Endothelial cell of umbilical vein (primary cell): ENCODE data around the gene INPP5F. TPM values are rescaled to one million over a fixed set of nuclear protein-coding genes. Genes with fewer than 3 reads are reported as not detected.

Experiments
- BruUV-seq: library from RNA; stranded (reverse); fragments of 400-500 nt; replicated peaks from 2 replicates; lab custom pipeline; 2021; lab: Mats Ljungman, UMichigan
- CTCF ChIA-PET: fragments of 300-600, 350-600 bp; sonication (Branson Sonifier 250); formaldehyde crosslinking; loops from one replicate; lab custom pipeline; 2021; ENCODE audit warnings: antibody characterized with exemption, inconsistent platforms; lab: Charles Lee
- POLR2A ChIA-PET: fragments of 300-600, 350-600 bp; sonication (Branson Sonifier 250); formaldehyde crosslinking; loops from one replicate; lab custom pipeline; 2021; ENCODE audit warnings: antibody characterized with exemption, inconsistent platforms; lab: Charles Lee
- DNase-seq: peaks from one replicate; pipeline ENCODE4 v3.0.0-alpha.2; 2011; ENCODE audit warnings: low read depth, low spot score
- FAIRE-seq: peaks from 2 replicates; lab custom pipeline; 2011; peaks lifted over from hg19 to GRCh38; lab: Jason Lieb, UNC
- H2AFZ ChIP-seq: 2 replicates; pipeline ENCODE4 v1.6.0; 2012; ENCODE audit warnings: low read depth, low read length, control low read depth, inconsistent platforms
- H3K27ac ChIP-seq: 2 replicates; pipeline ENCODE4 v1.5.1; 2011; ENCODE audit warnings: low read depth, mild to moderate bottlenecking, control low read depth, low read length, moderate library complexity; ENCODE audit not compliant: insufficient read depth
- H3K27me3 ChIP-seq, 2 experiments: 2 replicates each; pipeline versions ENCODE4 v1.6.0 to v1.6.1; 2011; ENCODE audit warnings: low read length in 2 of 2, mixed read lengths in 1 of 2; ENCODE audit not compliant: control insufficient read depth in 2 of 2, insufficient read depth in 2 of 2
- H3K36me3 ChIP-seq, 2 experiments: 2 replicates in 1 of 2; 3 replicates in 1 of 2; pipeline ENCODE4 v1.5.1; 2011; ENCODE audit warnings: low read length in 2 of 2, mild to moderate bottlenecking in 1 of 2, moderate library complexity in 1 of 2; ENCODE audit not compliant: control insufficient read depth in 2 of 2, insufficient read depth in 2 of 2; ENCODE audit errors: extremely low read depth in 1 of 2
- H3K4me1 ChIP-seq: 3 replicates; pipeline ENCODE4 v1.5.1; 2011; ENCODE audit warnings: mild to moderate bottlenecking, low read length; ENCODE audit not compliant: control insufficient read depth, insufficient read depth; ENCODE audit errors: extremely low read depth
- H3K4me2 ChIP-seq: 2 replicates; pipeline ENCODE4 v1.6.1; 2011; ENCODE audit warnings: low read length, control low read depth, mixed read lengths; ENCODE audit not compliant: insufficient read depth
- H3K4me3 ChIP-seq, 3 experiments: fragments of 200-600 bp in 1 of 3; sonication (generic), shearing (Covaris generic) in 1 of 3; replicated peaks in 1 of 3; 2 replicates each; pipeline ENCODE4 v1.5.1; 2011 to 2016; ENCODE audit warnings: control low read depth in 3 of 3, low read length in 3 of 3, mild to moderate bottlenecking in 2 of 3, inconsistent platforms in 1 of 3, low read depth in 1 of 3, moderate library complexity in 1 of 3; ENCODE audit not compliant: insufficient read depth in 1 of 3
- H3K79me2 ChIP-seq: 2 replicates; pipeline ENCODE4 v1.6.0; 2012; ENCODE audit warnings: low read length, inconsistent platforms; ENCODE audit not compliant: control insufficient read depth, insufficient read depth
- H3K9ac ChIP-seq: replicated peaks from 2 replicates; pipeline ENCODE3; 2011; ENCODE audit warnings: low read length, control low read depth; ENCODE audit not compliant: insufficient read depth; ENCODE audit errors: extremely low read depth
- H3K9me1 ChIP-seq: replicated peaks from 3 replicates; pipeline ENCODE4 v1.6.0; 2011; ENCODE audit warnings: mild to moderate bottlenecking, low read length; ENCODE audit not compliant: control insufficient read depth, insufficient read depth; ENCODE audit errors: extremely low read depth
- H3K9me3 ChIP-seq: replicated peaks from 2 replicates; pipeline ENCODE4 v1.5.1; 2012; ENCODE audit warnings: low read length, inconsistent platforms; ENCODE audit not compliant: control insufficient read depth, insufficient read depth
- H4K20me1 ChIP-seq: replicated peaks from 2 replicates; pipeline ENCODE3; 2011; ENCODE audit warnings: mild to moderate bottlenecking, low read length; ENCODE audit not compliant: control insufficient read depth, insufficient read depth; ENCODE audit errors: extremely low read depth
- CTCF ChIP-seq, 2 donors: IDR thresholded peaks; 1 replicate in 1 of 2; 2 replicates in 1 of 2; pipeline ENCODE4 v1.5.1; 2011; ENCODE audit warnings: low read length in 2 of 2, mild to moderate bottlenecking in 2 of 2, moderate library complexity in 2 of 2, control low read depth in 1 of 2, inconsistent platforms in 1 of 2, low read depth in 1 of 2; ENCODE audit not compliant: insufficient read depth in 1 of 2; ENCODE audit errors: extremely low read depth in 1 of 2
- EZH2 ChIP-seq: IDR thresholded peaks from 2 replicates; pipeline ENCODE4 v1.6.1; 2012; ENCODE audit warnings: borderline replicate concordance, low read depth, mild to moderate bottlenecking, moderate library complexity, low read length, inconsistent platforms; ENCODE audit not compliant: severe bottlenecking
- FOS ChIP-seq: IDR thresholded peaks from 2 replicates; pipeline ENCODE4 v1.6.1; 2011; ENCODE audit warnings: mild to moderate bottlenecking, low read length, moderate library complexity, borderline replicate concordance; ENCODE audit not compliant: insufficient read depth
- GATA2 ChIP-seq: IDR thresholded peaks from 2 replicates; pipeline ENCODE4 v1.7.0; 2011; ENCODE audit warnings: low read depth, mild to moderate bottlenecking, moderate library complexity, mixed read lengths, low read length; ENCODE audit not compliant: insufficient read length, insufficient read depth
- JUN ChIP-seq: IDR thresholded peaks from 2 replicates; pipeline ENCODE4 v1.6.1; 2011; ENCODE audit warnings: borderline replicate concordance, low read depth; ENCODE audit not compliant: insufficient read length, insufficient read depth
- MAX ChIP-seq: IDR thresholded peaks from 2 replicates; pipeline ENCODE4 v1.6.1; 2011; ENCODE audit not compliant: insufficient read depth, insufficient read length
- MYC ChIP-seq: IDR thresholded peaks from one replicate; pipeline ENCODE4 v1.6.1; 2011; ENCODE audit warnings: mild to moderate bottlenecking, low read depth, low read length
- POLR2A ChIP-seq: IDR thresholded peaks from 2 replicates; pipeline ENCODE4 v1.6.1; 2012; ENCODE audit warnings: low read depth, mild to moderate bottlenecking, control low read depth, low read length
- POLR2AphosphoS5 ChIP-seq: IDR thresholded peaks from 2 replicates; pipeline ENCODE4 v1.6.1; 2012; ENCODE audit warnings: low read depth, mild to moderate bottlenecking, control low read depth, low read length, moderate library complexity; ENCODE audit not compliant: insufficient read depth
- dilution Hi-C: fragments of 300-500 bp; cut with MboI; formaldehyde crosslinking; loops from one replicate; pipeline ENCODE4 v1.15.0; 2019; ENCODE audit warnings: low sequenced_read_pairs; ENCODE audit not compliant: extremely low pct_ligation_motif_present
- intact Hi-C: fragments of 100-400 bp; cut with micrococcal nuclease; formaldehyde crosslinking; loops from one replicate; pipeline ENCODE4 v1.10.0; 2022
- polyA plus RNA-seq, 4 experiments: library from polyadenylated mRNA; depleted of rRNA in 3 of 4; stranded (reverse) in 3 of 4; unstranded in 1 of 4; fragments of >200 nt; gene quantifications; 2 replicates each; pipeline versions ENCODE4 v1.2.1 to v1.2.3, GENCODE V29; 2011 to 2012; ENCODE audit warnings: missing spikeins in 1 of 4
- total RNA-seq: library from RNA; stranded (reverse); gene quantifications from 2 replicates; pipeline ENCODE4 v1.2.3, GENCODE V29; 2021

The INPP5F gene
- total and polyA plus RNA-seq, 2 donors (not counting 3 experiments of a cell fraction or from before 2014, with no cell fraction given), result 6.1 to 20.3 TPM

- Histone ChIP-seq H3K9me3 (no peaks in the 10 kb centered on the region), H3K27me3 (no peaks in the 10 kb centered on the region), H3K79me2 (no peaks in the 10 kb centered on the region), H4K20me1 (no peaks in the 10 kb centered on the region), H3K36me3 (peaks cover 0 to 2% of the 10 kb centered on the region in 2 experiments), H3K4me3 (no peak overlapping the region), H2AFZ (no peak overlapping the region), H3K27ac (no peak overlapping the region), H3K9ac (no peak overlapping the region), H3K4me2 (no peak overlapping the region), H3K4me1 (peaks cover 9% of the 10 kb centered on the region), H3K9me1 (no peaks in the 10 kb centered on the region)
- intact Hi-C loops, result no loop called here
- TF ChIP-seq MYC (no peak), GATA2 (no peak), EZH2 (no peak), MAX (no peak), JUN (no peak), POLR2AphosphoS5 (no peak), POLR2A (no peak), FOS (no peak), CTCF (IDR thresholded peaks at IDR 0.05; ENCODE audit: extremely low read depth in 1 of 2, insufficient read depth in 1 of 2, low read depth in 1 of 2, low read length in 2 of 2) (no peak)
- no peak for FAIRE-seq
- ChIA-PET POLR2A (no interaction called here), CTCF (interaction anchor here (1.3 kb wide), 1 partner anchor 44 kb away, joined by 3 read pairs; no protein-coding TSS in a partner anchor)
- no TSS peak for BruUV-seq
- dilution Hi-C loops, result no loop called here
- no peak for DNase-seq
These were observed 89.8 kb downstream of the INPP5F start for GRCh38 chr10:119815671-119816070.
